Measurements from ENCODE around the gene B3GALNT1. TPM values are rescaled to one million over a fixed set of nuclear protein-coding genes. Genes with fewer than 3 reads are reported as not detected.
A peak's percentile ranks its signal among the peaks of the same experiment; 100 is the strongest.

Gene B3GALNT1
- total RNA-seq (10 to 100 TPM in 5 of 9 donors, 1 to 10 TPM in 4; 6.2 to 29.2 (median 13.7) TPM), polyA plus RNA-seq (10 to 100 TPM in 1 of 3 donors, 1 to 10 TPM in 2; 2.3 to 10.7 (median 3.7) TPM)
- long read RNA-seq, donor 1, partial matches to known transcripts, result 0 of 5 reads
- long read RNA-seq, donor 1, other reads (novel, unspliced or antisense), result 0 of 5 reads
- long read RNA-seq, donor 2, transcript B3GALNT1-201 (5 exons, 3,313 nt), result major isoform, 5 of 10 reads
- long read RNA-seq, donor 2, partial matches to known transcripts, result 0 of 10 reads
- long read RNA-seq, donor 2, other reads (novel, unspliced or antisense), result 0 of 10 reads
- long read RNA-seq, donor 3, partial matches to known transcripts, result 0 of 5 reads
- long read RNA-seq, donor 3, other reads (novel, unspliced or antisense), result 0 of 5 reads
- long read RNA-seq, donor 4, result 0 reads
- long read RNA-seq, donor 5, transcript B3GALNT1-201 (5 exons, 3,313 nt), result major isoform, 6 of 23 reads
- long read RNA-seq, donor 5, partial matches to known transcripts, result 1 of 23 reads
- long read RNA-seq, donor 5, other reads (novel, unspliced or antisense), result 7 of 23 reads
- long read RNA-seq, donor 6, result 0 reads
- long read RNA-seq, donor 7, partial matches to known transcripts, result 0 of 2 reads
- long read RNA-seq, donor 7, other reads (novel, unspliced or antisense), result 0 of 2 reads
- long read RNA-seq, donor 8, partial matches to known transcripts, result 0 of 8 reads
- long read RNA-seq, donor 8, other reads (novel, unspliced or antisense), result 0 of 8 reads
- long read RNA-seq, donor 9, partial matches to known transcripts, result 0 of 2 reads
- long read RNA-seq, donor 9, other reads (novel, unspliced or antisense), result 0 of 2 reads
- long read RNA-seq, donor 10, partial matches to known transcripts, result 0 of 7 reads
- long read RNA-seq, donor 10, other reads (novel, unspliced or antisense), result 0 of 7 reads

- H3K4me1 ChIP-seq (replicated peaks in 1 of 2), result no peaks in the 10 kb centered on the region
- no peaks in the 10 kb centered on the region for H3K9me3 ChIP-seq (replicated peaks in 1 of 3)
- peak; percentile 32 to 61 (median 47) for DNase-seq
- no peaks in the 10 kb centered on the region for H3K27me3 ChIP-seq
- H3K36me3 ChIP-seq (replicated peaks in 1 of 2), result no peaks in the 10 kb centered on the region
- TF ChIP-seq POLR2A (IDR thresholded peaks at IDR 0.05) (peak in 1 of 2 donors; percentile 22), CTCF (IDR thresholded peaks at IDR 0.05) (peak in 1 of 6 experiments; percentile 12)
- intact Hi-C loops (cut with DNase I), result no loop called here
- H3K27ac ChIP-seq, result peak within 1 kb of the TSS in 4 of 5 donors; percentile 17 to 84 (median 74)
- peak within 1 kb of the TSS; percentile 40 to 80 (median 78) for H3K4me3 ChIP-seq
- WGBS, 4 donors, result 1 to 2% (median 1%) methylated on average over 39 to 97 of the region's 97 CpGs
Observed at GRCh38 chr3:161104561-161105551, at the start of gene B3GALNT1. Gene B3GALNT1 (minus strand): TSS chr3:161105349. CDS start chr3:161086754, 18,595 bp downstream.

DNA sequence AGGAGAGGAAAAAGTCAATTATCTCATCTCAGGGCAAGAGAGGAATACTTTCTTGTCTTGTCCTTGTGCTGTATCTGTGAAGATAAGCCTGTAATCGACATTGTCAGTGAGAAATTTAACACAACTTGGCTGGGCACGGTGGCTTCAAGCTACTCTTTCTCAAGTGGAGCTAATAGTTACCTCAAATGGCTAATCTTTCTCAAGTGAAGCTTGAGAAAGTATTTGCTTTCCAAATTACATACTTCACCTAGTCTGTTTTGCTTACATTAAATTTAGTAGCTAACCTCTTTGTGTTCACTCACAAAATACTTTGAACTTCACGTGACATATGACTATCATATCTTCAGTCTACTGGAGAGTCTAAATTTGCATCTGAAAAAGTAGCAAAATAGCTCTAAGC lies 48.3 kb upstream of the B3GALNT1 start:
- TF ChIP-seq POLR2A (IDR thresholded peaks at IDR 0.05) (no peak), CTCF (IDR thresholded peaks at IDR 0.05) (no peak)
- H3K9me3 ChIP-seq (replicated peaks in 1 of 3), result no peaks in the 10 kb centered on the region
- no peak overlapping the region for H3K27ac ChIP-seq
- no peaks in the 10 kb centered on the region for H3K27me3 ChIP-seq
- no peaks in the 10 kb centered on the region for H3K4me1 ChIP-seq (replicated peaks in 1 of 2)
- DNase-seq, result no peak
- H3K4me3 ChIP-seq, result no peak overlapping the region
- WGBS, 4 donors, result 67 to 75% (median 75%) methylated on average over 3 of the region's 3 CpGs
- intact Hi-C loops (cut with DNase I), result no loop called here
- no peaks in the 10 kb centered on the region for H3K36me3 ChIP-seq (replicated peaks in 1 of 2)

DNA sequence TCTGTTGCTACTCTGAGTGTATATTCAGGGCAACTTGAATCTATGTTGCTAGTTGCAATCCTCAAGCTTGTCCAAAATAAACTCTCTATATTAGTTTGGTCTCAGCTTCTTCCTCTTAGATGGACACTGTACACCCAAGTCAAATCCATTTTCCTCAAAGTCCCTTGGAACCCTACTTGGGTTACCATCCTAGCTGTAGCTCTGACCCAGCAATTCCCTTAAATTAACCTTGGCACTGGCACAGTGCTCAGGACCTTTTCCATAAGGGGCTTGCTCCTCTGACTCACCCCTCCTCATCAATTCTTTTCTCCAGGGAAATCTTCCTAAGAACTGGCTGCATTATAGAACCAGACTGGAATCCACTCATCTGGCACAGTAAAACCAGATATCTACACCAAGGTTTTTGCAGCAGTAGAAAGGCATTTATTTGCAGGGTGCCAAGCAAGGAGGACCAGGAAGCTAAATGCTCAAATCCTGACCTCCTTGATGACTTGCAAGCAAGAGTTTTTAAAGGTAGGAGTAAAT lies 44.9 kb upstream of the B3GALNT1 start:
- DNase-seq, result no peak
- Histone ChIP-seq H3K9me3 (replicated peaks in 1 of 3) (no peaks in the 10 kb centered on the region), H3K36me3 (replicated peaks in 1 of 2) (no peaks in the 10 kb centered on the region), H3K27ac (no peak overlapping the region), H3K4me1 (replicated peaks in 1 of 2) (no peaks in the 10 kb centered on the region), H3K4me3 (no peak overlapping the region), H3K27me3 (no peaks in the 10 kb centered on the region)
- intact Hi-C loops (cut with DNase I), result no loop called here
- no peak for TF ChIP-seq CTCF (IDR thresholded peaks at IDR 0.05)
- no peak for TF ChIP-seq POLR2A (IDR thresholded peaks at IDR 0.05)
